ENCODE measurements around the gene SMIM20. TPM values are rescaled to one million over a fixed set of nuclear protein-coding genes. Genes with fewer than 3 reads are reported as not detected.
"Not testable (repeated sequence)": the region's sequence is repeated elsewhere in the genome, so short reads cannot be mapped to it uniquely, and the experiment has no call there.

SMIM20 gene
- 10 to 100 TPM; 19.7 to 21.3 TPM for total RNA-seq

DNA sequence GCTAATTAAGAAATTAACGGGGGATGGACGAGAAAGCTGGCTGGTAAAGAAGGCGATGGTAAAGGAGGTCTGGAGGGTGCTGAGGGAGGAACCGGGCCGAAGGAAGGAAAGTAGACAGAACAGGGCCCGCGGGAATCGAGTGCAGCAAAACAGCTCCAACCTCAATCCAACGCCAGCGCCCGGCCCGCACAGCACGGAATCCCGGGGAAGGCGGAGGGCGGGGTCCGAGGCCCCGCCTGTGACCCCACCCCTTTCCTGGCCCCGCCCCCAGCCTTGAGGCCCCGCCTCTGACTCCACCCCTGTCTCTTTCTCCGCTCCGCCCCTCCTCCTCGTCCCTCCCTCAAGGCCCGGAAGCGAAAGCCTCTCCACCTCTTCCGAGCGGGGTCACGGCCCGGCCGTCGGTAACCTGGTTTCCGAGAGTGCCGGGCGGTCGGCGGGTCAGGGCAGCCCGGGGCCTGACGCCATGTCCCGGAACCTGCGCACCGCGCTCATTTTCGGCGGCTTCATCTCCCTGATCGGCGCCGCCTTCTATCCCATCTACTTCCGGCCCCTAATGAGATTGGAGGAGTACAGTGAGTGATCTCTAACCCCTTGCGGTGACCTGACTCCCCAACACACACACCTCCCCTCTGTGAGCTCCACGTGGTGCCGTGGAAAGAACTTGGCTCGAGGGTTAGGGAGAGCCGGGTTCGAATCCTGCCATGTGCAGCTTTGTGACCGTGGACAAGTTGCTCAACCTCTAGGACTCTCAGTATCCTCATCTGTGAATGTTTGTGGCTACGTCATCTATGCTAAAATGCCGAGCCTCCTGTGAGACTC lies at the start of gene SMIM20:
SMIM20 (plus strand) TSS at position 370 of the 819 bp plus-strand sequence; CDS start at position 464, 94 bp downstream.
- DNase-seq (ENCODE audit: low spot score in 2 of 2) (peak; percentile 88 to 95), ATAC-seq (peak; percentile 93 to 94)
- Mint-ChIP-seq H3K9me3 (no peaks in the 10 kb centered on the region), H3K27ac (peak within 1 kb of the TSS; percentile 95 to 98), H3K36me3 (peaks cover 8 to 19% of the 10 kb centered on the region in 2 donors)

DNA sequence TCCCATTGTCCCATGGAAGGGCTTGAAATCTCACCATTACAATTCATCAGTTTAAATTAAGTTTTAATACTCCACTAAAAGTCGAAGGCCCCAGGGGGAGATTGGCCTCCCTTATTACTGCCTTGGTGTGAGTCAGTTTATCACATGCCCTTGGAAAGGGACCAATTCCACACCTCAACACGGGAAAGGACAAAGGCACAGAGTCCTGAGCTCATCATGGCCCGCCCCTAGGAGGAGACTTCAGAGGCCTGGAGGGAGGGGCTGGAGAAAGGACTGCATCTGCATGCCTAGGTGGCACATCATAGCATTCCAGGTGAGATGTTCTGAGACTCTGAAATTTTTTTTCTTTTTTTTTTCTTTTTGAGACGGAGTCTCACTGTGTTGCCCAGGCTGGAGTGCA lies 48.4 kb upstream of the SMIM20 start:
- DNase-seq (ENCODE audit: low spot score in 2 of 2), result no peak
- Mint-ChIP-seq H3K36me3 (peaks cover 11 to 13% of the 10 kb centered on the region in 2 donors), H3K27ac (no peak overlapping the region), H3K9me3 (no peaks in the 10 kb centered on the region)
- ATAC-seq, result no peak

DNA sequence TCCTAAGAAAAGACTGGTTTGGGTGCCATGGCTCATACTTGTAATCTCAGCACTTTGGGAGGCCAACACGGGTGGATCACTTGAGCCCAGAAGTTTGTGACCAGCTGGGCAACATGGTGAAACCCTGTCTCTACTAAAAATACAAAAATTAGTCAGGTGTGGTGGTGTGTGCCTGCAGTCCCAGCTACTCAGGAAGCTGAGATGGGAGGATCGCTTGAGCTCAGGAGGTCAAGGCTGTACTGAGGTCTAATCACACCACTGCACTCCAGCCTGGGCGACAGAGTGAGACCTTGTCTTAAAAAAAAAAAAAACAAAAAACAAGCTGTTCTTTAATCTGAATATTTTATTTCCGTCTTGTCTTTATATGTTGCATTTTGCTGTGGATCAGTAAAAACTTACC lies 47.6 kb upstream of the SMIM20 start:
- H3K36me3 Mint-ChIP-seq; DNase-seq (ENCODE audit: low spot score in 2 of 2); ATAC-seq; H3K9me3 Mint-ChIP-seq: not testable (repeated sequence)
- H3K27ac Mint-ChIP-seq, result peak overlapping the region in 1 of 2 donors; percentile 15

DNA sequence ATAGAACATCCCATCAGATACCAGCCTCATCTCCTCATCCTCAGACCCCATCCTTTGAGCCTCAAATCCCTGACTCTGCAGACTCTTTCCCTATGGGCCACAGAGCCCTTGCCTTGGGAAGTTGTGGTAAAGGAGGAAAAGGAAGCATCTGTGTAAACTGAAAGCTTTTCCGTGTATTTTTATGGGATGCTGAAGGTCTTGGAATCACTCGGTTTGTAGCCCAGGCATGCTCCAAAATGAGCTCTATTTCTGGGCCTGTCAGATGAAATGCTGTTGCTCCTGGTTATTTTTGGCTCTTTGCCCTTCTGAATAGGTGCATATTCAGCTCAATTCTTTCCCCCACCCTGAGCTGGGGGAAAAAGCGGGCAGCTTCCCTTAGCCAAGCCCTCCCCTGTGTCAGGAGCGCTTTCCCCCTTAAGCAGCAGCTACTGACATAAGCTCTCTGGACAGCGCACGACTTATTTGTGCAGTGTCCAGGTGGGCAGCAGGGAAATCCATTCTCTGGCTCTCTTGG lies 46.2 kb upstream of the SMIM20 start:
- DNase-seq (ENCODE audit: low spot score in 2 of 2) (no peak), ATAC-seq (no peak)
- Mint-ChIP-seq H3K27ac (no peak overlapping the region), H3K36me3 (no peaks in the 10 kb centered on the region), H3K9me3 (no peaks in the 10 kb centered on the region)

DNA sequence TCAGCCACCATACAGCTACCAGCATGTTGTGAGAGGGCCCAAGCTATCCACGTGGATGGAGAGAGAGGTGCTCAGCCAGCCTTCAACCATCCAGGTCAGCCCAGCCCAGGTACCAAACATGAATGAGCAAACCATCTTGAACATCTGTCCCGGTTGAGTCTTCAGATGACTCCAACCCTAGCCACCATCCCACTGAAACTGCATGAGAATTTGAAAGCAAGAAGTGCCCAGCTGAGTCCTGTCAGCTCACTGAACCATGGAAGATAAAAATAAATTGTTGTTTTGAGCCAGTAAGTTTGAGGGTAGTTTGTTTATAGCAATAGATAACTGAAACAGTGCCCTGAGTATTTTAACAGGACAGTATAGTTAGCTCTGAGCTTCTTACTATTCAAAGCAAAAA lies 43.9 kb upstream of the SMIM20 start:
- Mint-ChIP-seq H3K36me3 (no peaks in the 10 kb centered on the region), H3K9me3 (no peaks in the 10 kb centered on the region), H3K27ac (no peak overlapping the region)
- no peak for DNase-seq (ENCODE audit: low spot score in 2 of 2)
- ATAC-seq, result no peak

DNA sequence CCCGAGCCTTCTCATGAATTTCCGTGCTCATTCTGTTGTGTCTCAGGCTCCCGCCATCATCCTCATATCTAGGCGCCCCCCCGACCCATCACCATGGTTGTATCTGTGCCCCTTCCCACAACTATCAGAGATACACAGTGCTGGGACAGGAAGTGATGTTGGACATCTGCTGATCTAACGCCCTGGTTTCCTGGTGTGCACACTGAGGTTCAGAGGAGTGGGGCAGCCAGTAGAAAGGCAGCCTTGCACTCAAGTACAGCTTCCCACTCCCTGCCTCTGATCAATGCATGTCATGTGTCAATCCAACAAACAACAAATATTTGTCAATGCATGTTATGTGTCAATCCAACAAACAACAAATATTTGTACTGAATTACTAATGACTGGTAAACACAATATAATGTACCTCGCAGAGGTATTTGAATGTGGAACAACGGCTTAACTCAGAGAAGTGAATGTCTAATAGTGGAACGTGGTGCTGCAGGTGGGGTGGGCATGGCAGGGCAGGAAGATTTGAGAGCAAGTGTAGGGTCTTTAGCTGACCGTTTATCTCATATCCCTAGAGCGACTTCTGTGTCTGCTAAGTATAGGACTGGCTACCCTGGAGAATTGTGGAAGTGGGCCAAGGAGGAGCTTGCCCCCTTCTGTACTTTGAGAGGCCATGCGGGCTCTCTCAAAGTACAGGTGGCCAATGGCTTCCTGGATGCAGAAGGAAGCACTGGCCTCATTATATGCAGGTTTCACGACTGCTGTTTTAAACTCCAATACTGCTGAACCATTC lies 41.0 kb upstream of the SMIM20 start:
- H3K9me3 Mint-ChIP-seq, result no peaks in the 10 kb centered on the region
- no peaks in the 10 kb centered on the region for H3K36me3 Mint-ChIP-seq
- peak overlapping the region; percentile 1 to 19 for H3K27ac Mint-ChIP-seq
- no peak for ATAC-seq
- no peak for DNase-seq (ENCODE audit: low spot score in 2 of 2)

DNA sequence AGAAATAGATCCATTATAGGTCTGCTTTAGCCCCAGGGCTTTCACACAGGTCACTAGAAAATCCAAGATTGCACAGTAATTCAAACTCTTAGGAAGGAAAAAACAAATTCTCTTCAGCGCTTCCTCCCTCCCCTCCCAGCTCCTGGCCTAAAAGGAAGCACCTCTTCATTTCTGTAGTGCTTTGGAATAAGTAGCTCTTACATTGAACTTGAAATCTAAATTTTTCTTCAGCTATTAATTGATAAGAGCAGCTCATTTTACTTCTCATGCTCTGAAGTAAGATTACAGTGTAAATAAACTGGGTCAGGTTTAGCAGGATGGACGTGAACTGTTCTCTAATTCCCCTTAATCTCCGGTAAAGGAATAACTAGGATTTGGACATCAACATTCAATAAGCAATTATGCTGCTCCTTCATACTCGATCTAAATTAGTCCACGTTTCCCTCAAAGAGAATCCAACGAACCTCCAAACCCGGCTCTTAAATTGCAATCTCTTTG lies 40.3 kb upstream of the SMIM20 start:
- DNase-seq (ENCODE audit: low spot score in 2 of 2), result no peak
- ATAC-seq, result no peak
- no peaks in the 10 kb centered on the region for H3K9me3 Mint-ChIP-seq
- H3K36me3 Mint-ChIP-seq, result no peaks in the 10 kb centered on the region
- H3K27ac Mint-ChIP-seq, result no peak overlapping the region

DNA sequence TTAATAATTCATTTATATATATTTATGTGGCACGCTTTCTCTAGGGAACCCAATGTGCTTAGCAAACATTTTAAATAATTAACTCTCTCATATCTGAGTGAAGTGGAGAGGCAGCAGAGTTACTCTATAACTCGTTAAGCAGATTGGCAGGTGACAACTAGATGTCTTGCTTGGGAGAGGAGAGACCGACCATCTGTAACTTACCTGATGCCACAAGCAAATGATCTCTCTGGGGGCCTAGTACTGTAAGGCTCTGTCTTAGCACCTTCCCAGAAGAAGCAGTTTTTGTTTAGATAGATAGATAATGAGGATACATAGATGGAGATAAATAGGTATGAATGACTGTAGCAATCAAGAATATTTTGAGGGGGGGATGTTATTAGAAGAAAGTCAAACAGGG lies 39.4 kb upstream of the SMIM20 start:
- Mint-ChIP-seq H3K9me3 (no peaks in the 10 kb centered on the region), H3K27ac (no peak overlapping the region), H3K36me3 (no peaks in the 10 kb centered on the region)
- DNase-seq (ENCODE audit: low spot score in 2 of 2) (no peak), ATAC-seq (no peak)

DNA sequence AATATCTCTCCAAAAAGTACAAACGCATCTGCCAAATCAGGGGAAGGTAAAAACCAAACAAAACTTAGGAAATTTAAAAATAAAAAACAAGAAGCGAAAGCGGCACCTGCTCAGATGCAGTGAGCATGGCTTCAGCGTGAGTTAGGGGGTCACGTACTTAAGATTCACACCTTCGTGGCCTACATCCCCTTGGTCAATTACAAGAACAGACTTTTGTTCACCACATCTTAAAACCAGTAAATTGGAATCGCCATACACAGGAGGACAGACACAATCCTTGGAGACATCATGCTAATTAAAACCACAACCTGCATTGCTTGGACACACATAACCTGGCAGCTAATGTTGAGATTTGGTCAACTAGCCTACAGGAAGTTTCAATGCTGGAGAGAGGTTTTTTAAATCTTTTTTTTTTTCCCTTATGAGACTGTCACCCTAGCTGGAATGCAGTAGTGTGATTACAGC lies 38.7 kb upstream of the SMIM20 start:
- DNase-seq (ENCODE audit: low spot score in 2 of 2), result no peak
- Mint-ChIP-seq H3K27ac (no peak overlapping the region), H3K36me3 (no peaks in the 10 kb centered on the region), H3K9me3 (no peaks in the 10 kb centered on the region)
- no peak for ATAC-seq

DNA sequence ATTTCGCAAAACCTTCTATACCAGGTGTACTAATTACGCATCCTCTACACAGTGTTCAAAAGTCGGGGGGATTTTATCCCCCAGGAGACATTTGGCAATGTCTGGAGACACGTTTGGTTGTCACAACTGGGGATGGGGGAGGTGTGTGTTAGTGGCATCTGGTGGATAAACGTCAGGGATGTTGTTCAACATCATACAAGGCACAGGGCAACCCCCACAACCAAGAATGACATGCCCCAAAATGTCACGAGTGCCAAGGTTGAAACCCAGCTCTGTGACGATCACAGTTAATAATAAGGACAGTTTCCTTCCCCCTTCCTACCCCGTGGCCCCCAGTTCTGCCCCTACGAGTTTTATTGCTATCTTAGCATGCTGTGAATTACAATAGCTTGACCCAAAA lies 35.3 kb upstream of the SMIM20 start:
- H3K9me3 Mint-ChIP-seq, result no peaks in the 10 kb centered on the region
- no peaks in the 10 kb centered on the region for H3K36me3 Mint-ChIP-seq
- no peak overlapping the region for H3K27ac Mint-ChIP-seq
- ATAC-seq (no peak), DNase-seq (ENCODE audit: low spot score in 2 of 2) (no peak)

DNA sequence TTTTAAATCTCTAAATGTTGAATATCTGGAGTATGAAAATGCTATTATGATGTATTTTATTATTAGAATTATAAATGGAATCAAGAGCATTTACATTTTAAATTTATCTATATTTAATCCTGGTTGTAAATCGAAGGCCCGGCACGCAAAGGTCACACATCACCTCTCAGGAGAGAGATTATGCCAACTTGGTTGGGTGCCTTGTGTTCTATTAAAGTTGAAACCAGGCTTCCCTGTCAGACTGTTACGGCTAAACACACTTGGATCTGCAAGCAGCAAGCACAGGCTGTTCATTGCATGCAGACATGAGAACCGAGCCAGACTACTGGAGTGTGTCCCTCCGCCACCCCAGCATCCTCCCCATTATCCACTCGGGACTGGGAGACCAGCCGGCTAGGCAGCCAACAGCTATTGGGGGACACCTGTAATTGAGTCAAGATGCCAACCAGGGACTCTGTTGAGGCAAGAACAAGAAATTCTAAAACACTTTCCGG lies 34.9 kb upstream of the SMIM20 start:
- Mint-ChIP-seq H3K36me3 (no peaks in the 10 kb centered on the region), H3K27ac (no peak overlapping the region), H3K9me3 (no peaks in the 10 kb centered on the region)
- DNase-seq (ENCODE audit: low spot score in 2 of 2) (no peak), ATAC-seq (no peak)

DNA sequence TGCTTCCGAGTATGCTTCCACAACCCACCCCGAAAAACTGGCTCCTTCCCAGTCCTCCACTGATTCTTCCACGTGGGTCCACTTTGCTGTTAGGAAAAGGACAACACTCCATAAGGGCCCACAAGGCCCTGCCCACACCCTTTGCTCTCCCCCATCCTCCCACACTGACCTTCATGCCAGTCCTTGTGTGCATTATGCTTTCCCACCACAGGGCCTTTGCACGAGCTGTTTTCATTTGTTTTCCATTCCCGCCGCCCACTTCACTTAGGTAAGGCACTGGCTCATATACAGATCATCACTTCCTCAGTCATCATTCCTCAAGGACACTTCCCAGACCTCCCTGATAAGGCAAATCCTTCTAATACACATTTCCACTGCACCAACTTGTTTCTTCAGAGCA lies 34.4 kb upstream of the SMIM20 start:
- DNase-seq (ENCODE audit: low spot score in 2 of 2) (no peak), ATAC-seq (no peak)
- Mint-ChIP-seq H3K27ac (no peak overlapping the region), H3K36me3 (no peaks in the 10 kb centered on the region), H3K9me3 (no peaks in the 10 kb centered on the region)

DNA sequence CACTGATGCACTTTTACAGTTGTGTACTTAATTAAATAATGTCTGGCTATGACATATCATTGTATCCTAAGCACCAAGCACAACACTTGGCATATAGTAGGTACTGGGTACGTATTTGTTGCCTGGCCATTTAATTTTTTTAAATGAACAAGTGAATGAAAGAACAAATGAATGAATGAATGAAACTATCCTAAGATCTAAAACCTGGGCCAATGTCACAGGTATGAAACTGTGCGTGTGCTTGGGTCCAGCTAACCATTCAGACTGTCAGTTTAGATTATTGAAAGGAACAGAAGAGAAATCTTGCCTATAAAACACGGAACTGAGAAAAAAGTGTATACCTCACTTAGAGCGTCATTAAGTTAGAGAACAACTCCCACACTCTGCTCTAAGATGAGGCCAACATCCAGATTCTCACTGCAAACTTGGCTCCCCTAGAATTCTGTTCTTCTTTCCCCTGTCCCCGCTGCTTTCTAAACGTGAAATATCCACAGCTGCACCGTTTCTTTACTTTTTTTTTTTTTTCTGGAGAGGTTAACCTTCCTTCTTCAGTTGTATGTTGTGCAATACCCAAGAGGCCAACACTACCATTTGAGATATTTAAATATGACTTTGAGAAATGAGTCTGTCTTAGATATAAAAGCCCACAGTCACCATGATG lies 33.9 kb upstream of the SMIM20 start:
- H3K36me3 Mint-ChIP-seq, result no peaks in the 10 kb centered on the region
- ATAC-seq, result no peak
- H3K9me3 Mint-ChIP-seq, result no peaks in the 10 kb centered on the region
- DNase-seq (ENCODE audit: low spot score in 2 of 2), result no peak
- no peak overlapping the region for H3K27ac Mint-ChIP-seq

DNA sequence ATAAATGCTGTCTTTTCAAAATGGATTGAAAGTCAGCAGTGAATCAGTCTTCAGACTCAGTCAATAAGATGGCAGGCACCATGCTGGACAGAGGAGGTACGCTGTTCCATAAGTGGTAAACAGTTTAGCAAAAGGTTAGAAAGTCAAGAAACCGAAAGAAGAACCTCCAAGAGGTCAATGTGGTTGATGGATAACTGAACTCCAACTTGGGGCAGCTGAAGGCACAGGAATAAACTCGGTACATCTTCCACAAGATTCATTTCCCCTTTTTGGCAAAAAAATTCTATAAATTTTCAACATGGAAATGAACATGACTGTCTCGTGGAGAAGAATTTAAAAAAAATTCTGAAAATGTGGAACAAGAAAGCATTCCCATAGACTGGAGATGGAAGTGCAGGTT lies 32.8 kb upstream of the SMIM20 start:
- Mint-ChIP-seq H3K36me3 (no peaks in the 10 kb centered on the region), H3K27ac (no peak overlapping the region), H3K9me3 (no peaks in the 10 kb centered on the region)
- DNase-seq (ENCODE audit: low spot score in 2 of 2) (no peak), ATAC-seq (no peak)

DNA sequence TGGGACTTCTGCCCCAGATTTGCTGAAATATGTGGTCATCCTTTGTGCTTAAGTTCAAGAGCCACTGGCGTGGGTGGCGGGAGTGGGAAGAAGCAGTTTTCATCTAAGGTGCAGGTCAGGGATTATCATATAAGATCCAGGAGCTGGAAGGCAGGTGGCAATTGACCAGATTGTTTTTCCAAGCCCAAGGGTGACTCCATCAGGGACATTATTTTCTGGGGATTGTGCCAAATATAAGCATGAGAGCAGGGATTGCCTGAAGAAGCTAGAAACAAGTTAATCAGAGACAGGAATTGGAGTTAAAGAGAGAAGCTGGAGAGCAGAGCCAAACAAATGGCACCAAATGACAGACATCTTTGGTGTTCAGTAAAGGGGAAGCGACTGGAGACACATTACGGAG lies 31.8 kb upstream of the SMIM20 start:
- DNase-seq (ENCODE audit: low spot score in 2 of 2) (no peak), ATAC-seq (no peak)
- Mint-ChIP-seq H3K27ac (peak overlapping the region in 1 of 2 donors; percentile 27), H3K9me3 (no peaks in the 10 kb centered on the region), H3K36me3 (no peaks in the 10 kb centered on the region)

DNA sequence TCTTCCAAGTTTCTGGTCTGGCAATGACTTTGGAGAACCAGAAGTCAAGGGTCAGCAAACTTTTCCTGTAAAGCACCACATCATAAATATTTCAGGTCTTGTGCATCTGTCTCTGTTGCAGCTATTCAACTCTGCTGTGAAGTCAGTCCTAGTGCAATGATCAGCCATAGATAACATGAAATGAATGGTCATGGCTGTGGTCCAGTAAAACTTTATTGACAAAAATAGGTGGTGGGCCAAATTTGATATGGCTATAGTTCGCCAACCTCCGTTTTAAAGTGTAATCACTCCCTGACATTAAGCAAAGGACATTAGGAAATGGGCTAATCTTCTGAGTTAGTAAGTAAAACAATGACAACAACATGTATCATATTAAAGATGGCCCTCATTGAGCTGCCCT lies 30.5 kb upstream of the SMIM20 start:
- ATAC-seq (no peak), DNase-seq (ENCODE audit: low spot score in 2 of 2) (no peak)
- H3K36me3 Mint-ChIP-seq, result no peaks in the 10 kb centered on the region
- no peaks in the 10 kb centered on the region for H3K9me3 Mint-ChIP-seq
- no peak overlapping the region for H3K27ac Mint-ChIP-seq

All from activated naive CD4-positive, alpha-beta T cell treated with anti-CD3 and anti-CD28 coated beads, Interleukin-2, amount 50 U/mL, for 72 hours (primary cell).